ENCODE data around the gene DOK6.

DOK6 gene

DNA sequence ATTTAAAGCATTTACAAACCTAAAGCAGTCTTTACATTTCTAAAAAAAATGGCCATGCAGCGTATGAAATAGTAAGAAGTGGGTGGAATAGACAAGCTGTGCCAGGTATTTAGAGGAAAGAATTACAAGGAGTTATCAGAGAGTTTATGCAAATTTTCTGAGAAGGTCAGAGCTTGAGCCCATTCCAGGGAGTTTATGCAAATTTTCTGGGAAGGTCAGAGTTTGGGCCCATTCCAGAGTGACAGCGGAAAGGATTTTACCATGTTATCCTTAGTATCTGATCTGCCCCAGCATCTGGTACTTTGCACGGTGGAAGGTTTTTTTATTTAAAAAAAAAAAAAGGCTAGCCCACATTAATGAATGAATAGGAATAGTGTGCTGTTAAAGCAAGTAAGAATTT, 1.4 kb upstream of the DOK6 start:
- TF ChIP-seq, protein P1, sequence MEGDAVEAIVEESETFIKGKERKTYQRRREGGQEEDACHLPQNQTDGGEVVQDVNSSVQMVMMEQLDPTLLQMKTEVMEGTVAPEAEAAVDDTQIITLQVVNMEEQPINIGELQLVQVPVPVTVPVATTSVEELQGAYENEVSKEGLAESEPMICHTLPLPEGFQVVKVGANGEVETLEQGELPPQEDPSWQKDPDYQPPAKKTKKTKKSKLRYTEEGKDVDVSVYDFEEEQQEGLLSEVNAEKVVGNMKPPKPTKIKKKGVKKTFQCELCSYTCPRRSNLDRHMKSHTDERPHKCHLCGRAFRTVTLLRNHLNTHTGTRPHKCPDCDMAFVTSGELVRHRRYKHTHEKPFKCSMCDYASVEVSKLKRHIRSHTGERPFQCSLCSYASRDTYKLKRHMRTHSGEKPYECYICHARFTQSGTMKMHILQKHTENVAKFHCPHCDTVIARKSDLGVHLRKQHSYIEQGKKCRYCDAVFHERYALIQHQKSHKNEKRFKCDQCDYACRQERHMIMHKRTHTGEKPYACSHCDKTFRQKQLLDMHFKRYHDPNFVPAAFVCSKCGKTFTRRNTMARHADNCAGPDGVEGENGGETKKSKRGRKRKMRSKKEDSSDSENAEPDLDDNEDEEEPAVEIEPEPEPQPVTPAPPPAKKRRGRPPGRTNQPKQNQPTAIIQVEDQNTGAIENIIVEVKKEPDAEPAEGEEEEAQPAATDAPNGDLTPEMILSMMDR (IDR thresholded peaks at IDR 0.05; ENCODE audit: control insufficient read depth, insufficient read depth, low read depth, low read length, missing control alignments): no peak
- H3K4me3 ChIP-seq (ENCODE audit: control insufficient read depth, low read depth, low read length): no peak overlapping the region
- no peak for DNase-seq (ENCODE audit: low read depth)

DNA sequence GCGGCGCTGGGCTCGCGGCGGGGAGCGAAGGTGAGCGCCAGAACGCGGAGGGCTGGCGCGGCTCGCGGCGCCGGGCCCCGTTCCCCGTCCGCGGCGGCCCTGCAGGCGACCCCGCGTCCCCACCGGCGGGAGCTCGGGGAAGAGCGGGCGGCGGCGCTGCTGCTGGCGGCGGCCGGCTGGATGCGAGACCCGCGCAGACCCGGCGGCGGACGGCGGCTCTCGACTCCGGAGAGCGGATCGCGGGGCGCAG, 213 bp downstream of the DOK6 start:
- TF ChIP-seq, protein P1 (IDR thresholded peaks at IDR 0.05; ENCODE audit: control insufficient read depth, insufficient read depth, low read depth, low read length, missing control alignments): no peak
- peak overlapping the region; percentile 63 for H3K4me3 ChIP-seq (ENCODE audit: control insufficient read depth, low read depth, low read length)
- DNase-seq (ENCODE audit: low read depth): no peak

DNA sequence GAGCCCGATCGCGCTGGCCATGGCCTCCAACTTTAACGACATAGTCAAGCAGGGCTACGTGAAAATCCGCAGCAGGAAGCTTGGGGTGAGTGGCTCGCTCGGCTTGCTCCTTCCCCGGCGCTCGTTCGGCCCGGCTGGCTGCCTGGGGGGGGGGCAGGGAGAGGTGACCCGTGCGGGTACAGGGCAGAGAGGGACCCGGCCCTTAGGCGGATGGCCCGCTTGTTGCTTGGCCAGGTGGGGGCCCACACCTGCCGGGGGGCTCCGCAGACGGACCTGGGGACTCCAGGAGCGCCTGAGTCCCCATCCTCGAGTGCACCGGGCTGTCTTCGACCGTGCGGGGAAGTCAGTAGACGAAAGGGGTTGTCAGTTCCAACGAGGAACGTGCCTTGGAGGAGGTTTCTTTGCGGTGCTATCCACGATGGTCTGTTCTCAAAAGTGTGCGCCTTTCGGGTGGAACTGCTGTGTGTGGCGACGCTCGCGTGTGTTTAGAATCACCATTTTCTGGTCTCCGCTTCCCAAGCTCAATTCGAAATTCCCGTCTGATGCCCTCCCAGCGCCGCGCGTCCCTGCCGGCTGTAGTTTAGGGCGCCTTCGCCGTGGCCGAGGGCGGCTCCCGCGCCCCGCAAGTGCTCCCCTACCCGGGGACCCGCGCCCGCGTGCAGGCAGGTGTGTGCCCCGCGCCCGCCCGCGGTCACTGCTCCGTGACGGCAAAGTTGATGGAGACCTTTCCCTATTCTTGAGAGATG, 711 bp downstream of the DOK6 start:
- peak overlapping the region; percentile 63 for H3K4me3 ChIP-seq (ENCODE audit: control insufficient read depth, low read depth, low read length)

GRCh38 chr18:69401972-69402532, 1.4 kb downstream of the DOK6 start:
- H3K4me3 ChIP-seq (ENCODE audit: control insufficient read depth, low read depth, low read length): peak overlapping the region; percentile 63
- TF ChIP-seq, protein P1 (IDR thresholded peaks at IDR 0.05; ENCODE audit: control insufficient read depth, insufficient read depth, low read depth, low read length, missing control alignments): no peak
- DNase-seq (ENCODE audit: low read depth): no peak

More for the DNA sequence above, 711 bp downstream of the DOK6 start:
- TF ChIP-seq, protein P1 (IDR thresholded peaks at IDR 0.05; ENCODE audit: control insufficient read depth, insufficient read depth, low read depth, low read length, missing control alignments): no peak
- no peak for DNase-seq (ENCODE audit: low read depth)

DNA sequence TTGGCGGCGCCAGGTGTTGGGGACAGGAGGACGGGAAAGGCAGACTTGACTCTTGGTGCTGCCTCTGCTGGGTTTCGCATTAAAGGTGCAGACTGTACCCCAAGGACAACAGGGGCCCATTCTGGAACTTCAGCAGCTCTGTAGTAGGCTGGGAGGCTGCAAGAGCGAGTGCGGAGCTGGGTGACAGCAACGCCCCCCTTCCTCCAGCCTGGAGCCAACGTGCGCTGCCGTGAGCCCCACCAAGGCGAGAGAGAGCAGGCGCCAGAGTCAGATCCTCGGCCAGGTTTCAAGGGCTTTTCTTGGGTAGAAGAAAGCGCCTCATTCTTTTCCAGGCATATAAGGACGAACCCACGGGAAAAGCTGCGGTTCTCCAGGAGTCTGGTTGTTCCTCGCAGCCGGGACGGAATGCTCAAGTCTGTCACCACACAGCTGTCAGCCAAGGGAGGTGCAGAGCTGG, 1.9 kb downstream of the DOK6 start:
- H3K4me3 ChIP-seq (ENCODE audit: control insufficient read depth, low read depth, low read length): peak overlapping the region; percentile 8
- TF ChIP-seq, protein P1 (IDR thresholded peaks at IDR 0.05; ENCODE audit: control insufficient read depth, insufficient read depth, low read depth, low read length, missing control alignments): no peak
- no peak for DNase-seq (ENCODE audit: low read depth)

- TF ChIP-seq, protein P1 (IDR thresholded peaks at IDR 0.05; ENCODE audit: control insufficient read depth, insufficient read depth, low read depth, low read length, missing control alignments): no peak
- DNase-seq (ENCODE audit: low read depth): no peak
- H3K4me3 ChIP-seq (ENCODE audit: control insufficient read depth, low read depth, low read length): no peak overlapping the region
Observed at GRCh38 chr18:69408522-69408921, 7.8 kb downstream of the DOK6 start.

Data from AG09309 (cell line).